Cerebellar cortex (tissue), 1 donor: Measurements from ENCODE around the gene SEMA5A.

Experiments used
- DNase-seq: peaks from one replicate; pipeline ENCODE4 v3.0.0-alpha.2; 2015; ENCODE audit warnings: low spot score

SEMA5A gene

DNA sequence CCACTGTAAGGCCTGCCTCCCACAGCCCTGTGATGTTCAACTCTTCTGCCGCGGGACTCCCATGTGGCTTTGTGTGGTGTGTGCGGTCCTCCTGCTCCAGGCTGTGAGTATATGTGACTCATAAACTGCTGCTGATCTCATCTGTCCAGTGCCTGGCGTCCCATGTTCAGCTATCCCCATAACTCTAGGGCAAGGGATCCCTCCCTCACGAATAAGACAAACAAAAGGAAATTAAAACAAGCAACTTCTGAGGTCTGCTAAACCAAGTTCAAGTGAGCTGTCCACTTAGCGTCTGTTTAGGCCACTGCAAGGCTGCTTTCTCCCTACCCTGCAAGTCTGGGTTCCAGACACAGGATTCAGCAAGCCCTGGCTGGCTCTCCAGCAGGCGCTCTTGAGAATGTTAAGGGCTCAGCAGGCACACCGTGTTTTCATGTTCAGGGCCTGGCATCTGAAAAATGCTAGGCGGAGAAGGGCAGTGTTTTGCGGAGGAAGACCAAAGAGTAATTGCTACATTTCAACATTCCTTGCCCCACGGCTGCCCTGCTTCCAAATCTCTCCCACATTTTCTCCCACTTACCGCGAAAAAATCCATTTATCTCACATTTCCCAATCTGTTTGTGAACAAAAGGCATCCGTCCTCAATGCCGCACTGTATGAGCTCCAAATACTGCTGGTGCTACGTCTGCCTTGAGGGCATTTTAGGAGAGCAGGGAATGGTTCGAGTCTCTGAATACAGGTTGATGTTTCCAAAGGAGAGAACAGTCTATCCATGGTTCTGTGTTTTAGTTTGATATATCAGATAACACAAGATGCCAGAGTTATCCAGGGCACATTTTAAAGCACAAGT, 280.2 kb downstream of the SEMA5A start:
- no peak for DNase-seq

DNA sequence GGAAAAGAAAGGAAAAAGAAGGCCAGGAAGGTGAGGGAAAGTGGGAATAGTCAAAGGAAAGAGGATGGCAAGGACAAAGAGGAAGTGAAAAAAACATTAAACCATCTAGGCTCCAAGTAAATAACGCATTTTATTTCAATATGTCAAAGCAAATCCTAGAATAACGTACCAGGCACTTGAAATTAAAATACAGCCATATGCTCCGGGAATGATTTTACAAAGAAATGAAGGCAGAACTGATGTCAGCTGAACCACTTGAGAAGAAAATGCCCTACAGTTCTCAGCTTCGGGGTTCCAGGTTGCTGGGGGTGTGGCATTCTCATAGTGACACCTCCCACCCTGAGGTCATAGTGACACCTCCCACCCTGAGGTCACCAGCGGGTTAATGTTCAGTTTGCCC, 281.6 kb downstream of the SEMA5A start:
- no peak for DNase-seq

DNA sequence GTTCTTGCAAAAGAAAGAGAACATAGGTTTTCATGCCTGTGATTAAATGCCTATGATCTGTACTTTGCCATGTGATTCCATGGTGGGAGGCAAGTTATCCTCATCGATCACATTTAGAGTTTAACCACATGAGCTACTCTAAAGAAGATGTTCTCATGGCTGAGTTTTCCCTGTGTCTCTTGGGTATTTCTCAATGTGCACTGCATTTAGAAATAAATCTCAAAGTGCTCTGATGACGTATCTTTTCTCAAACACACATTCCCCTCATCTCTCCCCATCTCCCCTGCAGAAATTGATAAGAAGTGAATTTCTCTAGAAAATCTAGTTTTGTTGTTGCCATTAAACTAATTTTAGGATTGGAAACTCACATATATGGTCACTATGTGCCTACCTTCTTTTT, 282.2 kb downstream of the SEMA5A start:
- DNase-seq: no peak

- DNase-seq: no peak
Measured at GRCh38 chr5:9251379-9251980, 294.4 kb downstream of the SEMA5A start.

DNA sequence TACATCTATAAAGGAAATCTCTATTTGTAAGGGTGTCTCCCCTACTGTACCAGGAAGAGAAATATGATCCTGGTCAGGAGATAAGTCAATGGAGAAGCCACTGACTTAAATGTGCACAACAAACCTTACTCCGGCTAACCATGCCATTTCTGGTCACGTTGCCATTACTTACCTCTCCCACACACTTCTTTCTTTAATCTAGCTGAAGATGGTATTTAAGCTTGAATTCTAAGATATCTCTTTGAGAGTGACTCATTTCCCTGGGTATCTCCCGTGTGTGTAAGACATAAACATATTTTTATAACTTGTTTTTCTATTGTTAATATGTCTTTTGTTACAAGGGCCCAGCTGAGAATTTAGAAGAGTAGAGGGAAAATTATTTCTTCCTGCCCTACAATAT, 296.6 kb downstream of the SEMA5A start:
- no peak for DNase-seq

DNA sequence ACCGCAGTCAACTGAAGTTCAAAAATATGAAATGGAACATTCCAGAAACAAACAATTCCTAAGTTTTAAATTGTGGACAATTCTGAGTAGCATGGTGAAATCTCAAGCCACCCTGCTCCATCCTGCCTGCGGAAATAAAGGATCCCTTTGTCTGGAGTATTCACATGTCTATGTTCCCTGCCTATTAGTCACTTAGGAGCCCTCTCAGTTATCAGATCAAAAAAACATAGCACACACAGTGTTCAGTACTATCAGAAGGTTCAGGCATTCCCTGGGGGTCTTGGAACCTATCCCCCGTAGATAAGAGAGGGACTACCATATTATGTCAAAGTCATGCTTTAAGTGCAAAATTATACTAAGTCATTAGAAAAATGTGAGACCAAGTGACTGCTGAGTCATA, 300.8 kb downstream of the SEMA5A start:
- DNase-seq: no peak

DNA sequence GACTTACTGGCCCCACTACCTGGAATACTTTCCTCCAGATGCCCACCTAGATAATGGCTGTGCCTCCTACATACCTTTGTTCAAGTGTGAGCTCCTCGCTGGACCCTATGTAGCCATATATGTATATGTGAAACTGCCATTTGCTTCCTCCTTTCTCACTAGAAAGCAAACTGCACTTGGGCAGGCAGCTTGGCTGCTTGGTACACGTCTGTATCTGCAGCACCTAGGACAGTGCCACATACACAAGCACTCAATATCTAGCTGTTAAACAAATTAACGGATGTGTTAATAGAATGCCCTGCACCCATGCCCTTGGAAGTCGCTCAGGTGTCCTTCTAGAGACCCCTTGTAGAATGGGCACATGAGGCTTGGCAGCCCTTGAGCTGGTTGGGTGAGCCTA, 301.5 kb downstream of the SEMA5A start:
- DNase-seq: no peak

DNA sequence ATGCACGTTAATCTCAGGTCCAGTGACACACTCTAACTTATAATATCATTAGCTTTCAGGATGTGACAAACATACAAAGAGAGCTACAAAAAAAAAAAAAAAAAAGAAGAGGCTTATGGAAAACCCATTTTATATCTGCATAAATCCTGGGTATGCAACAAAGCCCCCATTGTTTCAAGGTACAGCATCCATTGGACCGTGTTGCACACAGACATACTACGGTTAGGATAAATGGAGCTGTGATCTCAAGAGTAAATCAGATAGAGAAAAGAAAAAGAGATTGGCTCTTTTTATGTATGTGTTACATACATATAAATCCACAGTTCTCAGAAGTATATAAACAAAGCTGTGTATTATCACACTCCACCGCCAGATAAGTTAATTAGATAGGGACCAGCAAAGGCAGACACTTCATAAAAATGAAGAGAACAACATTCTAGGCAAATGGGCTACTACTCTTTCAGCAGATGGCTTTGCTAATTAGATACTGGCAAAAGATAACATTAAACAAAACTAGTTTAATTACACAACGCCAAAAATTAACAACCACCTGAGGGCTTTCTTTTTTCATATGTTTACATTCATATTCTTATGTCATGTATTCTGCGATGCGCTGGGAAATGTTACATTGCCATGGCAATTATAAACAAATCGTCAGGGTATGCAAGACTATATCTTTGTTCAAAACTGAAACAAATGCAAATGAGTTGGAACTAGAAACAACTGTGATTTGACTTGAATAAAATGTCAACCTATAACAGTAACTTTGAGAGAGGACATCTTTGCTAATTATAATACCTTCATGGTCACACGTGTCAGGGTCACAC, 304.2 kb downstream of the SEMA5A start:
- DNase-seq: no peak

- DNase-seq: no peak
Measured at GRCh38 chr5:9240431-9240830, 305.4 kb downstream of the SEMA5A start.

DNA sequence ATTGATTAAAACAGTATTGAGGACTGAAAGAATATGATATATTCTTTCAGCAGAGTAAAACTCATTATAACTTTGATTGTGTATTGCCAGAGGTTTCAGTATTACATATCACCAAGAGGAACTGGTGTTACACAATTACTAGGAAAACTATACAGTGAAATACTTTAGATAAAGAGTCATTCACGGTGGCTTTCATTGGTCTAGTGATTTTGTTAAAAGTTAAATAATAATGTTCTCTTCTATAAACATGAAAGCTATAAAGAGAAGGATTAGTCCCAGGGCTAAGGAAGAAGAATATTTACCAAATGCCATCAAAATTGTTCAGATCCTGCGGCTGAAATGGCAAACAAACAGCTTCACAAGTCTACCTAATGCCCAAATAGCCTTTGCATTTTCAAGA, 306.2 kb downstream of the SEMA5A start:
- DNase-seq: no peak

DNA sequence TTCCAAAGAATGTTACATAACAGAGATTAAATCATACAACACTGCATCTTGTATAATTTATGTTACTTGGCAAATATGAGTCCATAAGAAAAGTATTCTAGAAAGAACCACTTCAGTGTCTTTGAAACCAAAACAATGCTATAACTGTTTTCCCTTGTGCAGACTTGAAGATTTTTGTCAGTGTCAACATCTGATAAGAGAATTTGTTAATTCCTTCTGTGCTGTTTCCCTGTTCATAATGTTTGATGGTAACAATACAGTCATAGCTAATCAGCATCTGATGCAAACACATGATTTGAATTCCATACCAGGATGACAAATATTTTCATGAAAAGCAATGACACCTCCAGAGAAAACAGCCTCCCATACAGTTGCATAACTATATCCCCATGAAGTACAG, 306.8 kb downstream of the SEMA5A start:
- DNase-seq: no peak

GRCh38 chr5:9233712-9234111, 312.2 kb downstream of the SEMA5A start:
- no peak for DNase-seq

DNA sequence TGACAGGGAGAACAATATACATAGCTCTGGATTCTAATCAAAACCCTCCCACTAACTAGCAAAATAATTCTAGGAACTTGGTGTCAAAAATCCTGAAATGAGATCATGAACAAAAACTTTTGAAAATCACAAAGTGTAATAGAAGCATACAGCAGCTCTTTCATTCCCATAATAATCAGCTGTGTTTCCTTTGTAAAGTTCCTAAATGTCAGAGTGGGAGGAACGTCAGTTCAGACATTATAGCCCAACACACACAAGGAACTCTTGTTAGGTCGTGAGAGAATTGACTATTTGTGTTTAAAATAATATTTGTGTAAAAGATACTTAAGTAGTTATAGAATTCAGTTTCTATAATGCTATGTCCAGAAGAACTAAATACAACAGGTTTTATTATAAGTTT, 312.8 kb downstream of the SEMA5A start:
- DNase-seq: no peak

DNA sequence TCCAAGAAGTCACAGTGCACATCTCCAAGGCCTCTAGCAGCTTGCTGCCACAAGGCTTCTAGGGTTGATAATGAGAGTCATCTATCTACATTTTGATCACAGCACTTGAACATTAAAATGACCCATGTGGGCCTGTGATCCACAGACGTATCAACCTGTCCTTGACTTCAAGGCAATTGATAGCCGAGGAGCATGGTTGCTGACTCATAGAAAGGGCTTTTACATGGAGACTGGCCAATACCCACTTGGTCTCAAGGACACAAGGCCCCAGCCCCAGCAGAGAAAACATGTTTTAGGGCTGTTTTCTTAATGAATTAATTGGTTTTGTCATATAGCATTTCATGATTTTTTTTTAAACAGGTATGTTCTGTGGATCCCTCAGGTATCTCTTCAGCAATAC, 314.0 kb downstream of the SEMA5A start:
- no peak for DNase-seq

DNA sequence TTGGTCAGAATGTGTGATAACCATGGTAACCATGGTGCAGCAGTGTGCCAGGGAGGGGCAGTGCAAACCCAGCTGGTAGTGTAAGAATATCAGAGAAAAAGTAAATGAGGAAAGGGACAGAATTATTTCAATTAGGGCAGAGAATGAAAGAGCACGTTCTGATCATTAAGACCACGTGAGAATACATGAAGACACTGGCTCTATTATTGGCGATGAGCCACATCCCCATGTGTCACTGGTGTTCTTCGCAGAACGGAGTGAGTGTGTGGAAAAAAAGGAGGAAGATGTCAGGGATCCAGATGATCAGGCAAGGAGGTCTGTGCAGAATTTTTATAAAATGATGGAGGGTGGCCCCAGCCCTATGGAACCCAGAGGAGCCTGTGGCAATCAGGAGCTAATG, 315.5 kb downstream of the SEMA5A start:
- DNase-seq: no peak

GRCh38 chr5:9226016-9226536, 319.8 kb downstream of the SEMA5A start:
- no peak for DNase-seq

GRCh38 chr5:9222054-9222976, 323.6 kb downstream of the SEMA5A start:
- no peak for DNase-seq

- no peak for DNase-seq
Measured at GRCh38 chr5:9218358-9218757, 327.5 kb downstream of the SEMA5A start.

DNA sequence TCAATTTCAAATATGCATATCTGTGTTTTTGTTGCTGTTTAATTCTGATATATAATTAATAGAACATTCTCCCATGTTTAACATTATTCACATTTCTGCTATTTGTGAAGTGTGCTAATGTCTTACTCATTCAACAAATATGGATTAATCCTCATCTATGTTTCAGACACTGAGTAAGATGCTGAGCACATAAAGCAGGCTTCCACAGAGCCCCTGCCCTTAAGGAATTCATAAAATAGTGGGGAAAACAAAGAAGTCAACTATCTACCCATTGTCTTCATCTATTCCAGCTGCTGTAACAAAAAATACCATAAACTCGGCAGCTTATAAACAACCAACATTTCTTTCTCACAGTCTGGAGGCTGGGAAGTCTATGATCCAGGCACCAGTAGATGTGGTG, 333.3 kb downstream of the SEMA5A start:
- DNase-seq: no peak

DNA sequence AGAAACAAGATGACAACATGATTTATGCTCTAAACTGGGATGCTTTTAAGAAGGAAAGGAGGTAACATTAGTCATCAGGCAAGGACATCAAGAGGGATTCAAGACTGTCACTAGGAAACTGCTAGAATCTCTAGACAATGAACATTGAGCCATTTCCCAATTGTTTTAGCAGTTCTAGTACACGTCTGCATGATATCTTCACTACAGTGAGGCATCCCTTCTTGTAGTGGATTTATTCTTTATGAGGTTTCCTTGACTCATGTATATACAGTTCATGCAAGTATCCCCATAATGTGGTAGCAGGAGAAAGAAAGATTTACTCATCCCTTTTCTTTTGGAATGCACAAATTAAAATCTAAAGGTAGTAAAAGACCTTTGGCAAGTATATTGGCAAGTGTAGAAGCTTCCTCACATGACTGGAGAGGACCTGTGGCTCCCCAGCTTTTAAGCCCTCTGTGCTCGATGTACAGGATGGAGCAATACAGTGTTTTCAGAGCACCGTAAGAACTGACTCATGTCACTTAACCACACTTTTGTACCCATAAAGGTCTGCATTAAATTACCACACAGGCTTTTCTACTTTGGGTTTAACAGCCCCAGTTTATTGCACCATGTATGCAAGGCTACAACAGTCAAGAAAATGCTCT, 335.9 kb downstream of the SEMA5A start:
- no peak for DNase-seq

DNA sequence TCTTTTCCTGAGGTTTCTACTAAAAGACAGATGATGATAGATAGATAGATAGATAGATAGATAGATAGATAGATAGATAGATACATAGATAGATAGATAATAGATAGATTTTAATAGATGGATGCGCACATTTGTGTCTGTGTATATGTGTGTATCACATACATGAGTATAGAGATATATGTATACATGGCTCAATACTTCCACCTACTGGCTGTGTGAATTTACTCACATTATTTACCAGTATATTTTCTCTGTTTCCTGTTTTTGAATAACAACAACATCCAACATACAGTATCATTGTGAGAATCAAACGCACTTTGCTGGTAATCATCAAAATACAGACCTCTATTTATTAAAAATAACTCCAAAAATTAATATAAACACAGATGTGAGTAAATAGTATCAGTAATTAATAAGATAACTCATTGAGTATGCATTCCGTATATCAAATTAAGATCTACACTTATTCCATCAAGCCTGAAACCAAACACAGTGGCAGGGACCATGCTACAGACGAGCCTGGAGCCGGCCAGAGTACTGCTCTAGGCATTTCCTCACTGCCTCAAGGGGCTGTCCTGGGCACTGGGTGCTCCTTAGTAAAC, 338.0 kb downstream of the SEMA5A start:
- DNase-seq: peak; percentile 57
